GM20000 (cell line): ENCODE results near the gene MAST4.

Experiments used
- DNase-seq: peaks from one replicate; pipeline ENCODE4 v3.0.0; 2012; ENCODE audit warnings: low spot score
- TF ChIP-seq, protein P1 (sequence below): IDR thresholded peaks from 2 replicates; pipeline ENCODE4 v1.5.1; 2012; ENCODE audit warnings: mild to moderate bottlenecking, control low read depth; ENCODE audit errors: extremely low read depth, missing control alignments

MAST4 gene

DNA sequence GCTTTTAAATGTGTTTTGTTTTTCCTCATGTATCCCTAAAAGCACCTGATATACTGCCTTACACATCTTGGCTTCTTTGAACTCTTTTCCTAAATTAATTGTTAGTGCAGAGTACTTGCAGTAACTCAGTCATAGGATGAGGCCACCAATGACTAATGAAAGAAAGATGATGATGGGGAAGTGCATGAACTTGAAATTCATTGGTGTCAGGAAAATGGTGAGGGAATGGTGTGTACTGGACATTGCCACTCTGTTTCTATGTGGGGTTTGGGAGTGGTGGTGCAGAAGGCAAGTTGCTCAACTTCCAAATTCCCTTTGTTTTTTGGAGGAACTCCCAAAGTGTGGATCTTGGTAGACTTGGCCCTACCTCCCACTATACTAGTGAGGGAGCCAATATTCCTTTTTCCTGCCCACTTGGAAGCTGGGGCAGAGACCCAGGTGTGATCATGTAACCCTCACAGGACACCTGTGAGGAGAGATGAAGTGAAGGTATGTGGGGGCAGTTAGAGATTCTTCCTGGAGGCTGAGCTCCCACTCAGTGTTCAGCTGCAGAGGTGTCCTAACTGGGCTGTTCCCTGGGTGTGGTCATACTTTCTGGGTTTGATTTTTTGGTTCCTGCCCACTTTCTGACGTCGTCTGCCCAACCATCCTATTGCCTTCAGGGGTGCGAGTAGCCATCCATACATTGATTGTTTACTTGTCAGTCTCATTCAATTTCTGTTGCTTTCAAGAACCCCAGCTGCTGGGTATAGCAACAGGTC is 298.5 kb downstream of the MAST4 start:
- TF ChIP-seq, protein P1, sequence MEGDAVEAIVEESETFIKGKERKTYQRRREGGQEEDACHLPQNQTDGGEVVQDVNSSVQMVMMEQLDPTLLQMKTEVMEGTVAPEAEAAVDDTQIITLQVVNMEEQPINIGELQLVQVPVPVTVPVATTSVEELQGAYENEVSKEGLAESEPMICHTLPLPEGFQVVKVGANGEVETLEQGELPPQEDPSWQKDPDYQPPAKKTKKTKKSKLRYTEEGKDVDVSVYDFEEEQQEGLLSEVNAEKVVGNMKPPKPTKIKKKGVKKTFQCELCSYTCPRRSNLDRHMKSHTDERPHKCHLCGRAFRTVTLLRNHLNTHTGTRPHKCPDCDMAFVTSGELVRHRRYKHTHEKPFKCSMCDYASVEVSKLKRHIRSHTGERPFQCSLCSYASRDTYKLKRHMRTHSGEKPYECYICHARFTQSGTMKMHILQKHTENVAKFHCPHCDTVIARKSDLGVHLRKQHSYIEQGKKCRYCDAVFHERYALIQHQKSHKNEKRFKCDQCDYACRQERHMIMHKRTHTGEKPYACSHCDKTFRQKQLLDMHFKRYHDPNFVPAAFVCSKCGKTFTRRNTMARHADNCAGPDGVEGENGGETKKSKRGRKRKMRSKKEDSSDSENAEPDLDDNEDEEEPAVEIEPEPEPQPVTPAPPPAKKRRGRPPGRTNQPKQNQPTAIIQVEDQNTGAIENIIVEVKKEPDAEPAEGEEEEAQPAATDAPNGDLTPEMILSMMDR, result no peak
- DNase-seq, result no peak

DNA sequence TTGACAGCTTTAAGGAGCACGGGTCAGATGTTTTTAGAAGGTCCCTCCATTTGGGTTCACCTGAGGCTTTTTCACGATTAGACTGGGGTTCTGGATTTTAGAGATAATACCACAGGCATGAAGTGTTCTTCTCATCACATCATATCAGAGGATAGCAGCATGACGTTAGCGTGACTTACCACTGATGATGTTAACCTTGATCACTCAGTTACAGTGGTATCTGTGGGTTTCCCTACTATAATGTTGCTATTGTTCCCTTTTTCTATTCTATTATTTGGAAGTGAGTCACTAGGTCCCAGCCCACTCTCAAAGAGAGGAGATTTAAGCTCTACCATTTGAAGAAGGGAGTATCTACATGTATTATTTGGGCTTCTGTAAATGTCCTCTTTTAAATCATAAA is 300.0 kb downstream of the MAST4 start:
- TF ChIP-seq, protein P1, result no peak
- DNase-seq, result no peak

DNA sequence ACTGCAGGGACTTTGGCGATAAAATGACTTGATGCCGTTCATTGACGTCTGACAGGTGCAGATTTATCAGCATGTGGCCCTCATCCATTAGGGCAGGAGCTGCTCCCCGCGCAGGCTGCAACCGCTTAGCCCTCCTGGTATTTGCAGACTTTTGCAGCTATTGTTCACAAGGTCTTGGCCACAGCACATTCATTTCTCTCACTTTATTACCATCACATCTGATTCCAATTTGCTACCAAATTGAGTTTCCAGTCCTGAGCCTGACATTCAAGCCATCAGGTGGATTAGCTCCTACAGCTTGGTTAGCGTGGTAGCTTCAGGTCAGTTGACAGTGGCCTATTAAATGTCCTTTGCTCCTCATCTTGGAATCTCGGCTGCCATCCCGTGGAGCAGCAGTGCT is 301.2 kb downstream of the MAST4 start:
- DNase-seq, result no peak
- TF ChIP-seq, protein P1, result no peak

DNA sequence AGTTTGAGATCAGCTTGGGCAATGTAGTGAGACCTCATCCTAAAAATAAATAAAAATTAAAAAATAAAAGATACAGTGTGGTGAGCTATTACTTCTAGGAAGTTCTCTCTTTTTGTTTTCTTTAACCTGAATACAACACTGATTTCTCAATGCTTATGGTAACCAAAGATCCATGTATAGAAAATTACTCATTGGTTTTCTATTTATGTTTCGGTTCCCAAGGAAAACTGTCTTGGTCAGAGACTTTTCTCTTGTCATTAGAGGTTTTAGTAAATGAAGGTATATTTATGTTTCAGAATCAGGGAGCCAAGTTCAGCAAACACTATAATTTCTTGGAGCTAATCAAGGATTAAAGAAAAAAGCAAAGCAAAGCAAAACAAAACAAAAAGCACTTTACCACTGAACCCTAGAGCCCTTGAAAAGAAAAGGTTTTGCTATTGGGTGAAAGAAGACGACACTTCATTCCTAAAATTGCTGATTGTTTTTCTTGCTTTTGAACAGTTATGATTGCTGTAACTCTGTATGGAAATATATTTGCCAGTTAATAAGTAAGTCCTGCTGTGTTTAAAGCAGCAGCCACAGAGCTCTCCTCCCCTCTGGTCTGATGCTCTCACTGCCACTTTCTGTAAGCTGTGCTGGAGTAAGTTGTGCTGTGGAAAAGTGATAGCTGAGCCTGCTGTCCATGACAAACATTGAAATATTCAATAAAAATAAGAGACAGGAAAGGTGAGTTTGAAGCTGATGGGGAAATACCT is 302.2 kb downstream of the MAST4 start:
- DNase-seq, result no peak
- TF ChIP-seq, protein P1, result no peak

DNA sequence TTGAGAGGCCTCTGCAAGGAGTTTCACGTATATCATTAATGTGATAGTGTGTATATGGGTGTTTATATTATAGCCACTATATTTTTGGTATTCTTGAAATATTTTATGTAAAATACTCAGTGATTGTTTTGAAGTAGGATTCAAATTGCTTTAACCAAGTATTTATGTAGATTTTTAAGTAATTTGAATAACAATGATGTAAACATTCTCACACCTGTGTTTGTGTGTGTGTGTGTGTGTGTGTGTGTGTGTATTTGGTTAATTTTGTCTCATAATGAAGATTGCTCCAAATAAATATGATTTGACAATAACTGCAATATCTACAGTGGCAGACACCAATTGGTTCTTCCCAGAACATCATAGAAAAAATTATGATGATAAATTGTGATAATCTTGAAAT is 307.0 kb downstream of the MAST4 start:
- DNase-seq, result no peak
- TF ChIP-seq, protein P1, result no peak

DNA sequence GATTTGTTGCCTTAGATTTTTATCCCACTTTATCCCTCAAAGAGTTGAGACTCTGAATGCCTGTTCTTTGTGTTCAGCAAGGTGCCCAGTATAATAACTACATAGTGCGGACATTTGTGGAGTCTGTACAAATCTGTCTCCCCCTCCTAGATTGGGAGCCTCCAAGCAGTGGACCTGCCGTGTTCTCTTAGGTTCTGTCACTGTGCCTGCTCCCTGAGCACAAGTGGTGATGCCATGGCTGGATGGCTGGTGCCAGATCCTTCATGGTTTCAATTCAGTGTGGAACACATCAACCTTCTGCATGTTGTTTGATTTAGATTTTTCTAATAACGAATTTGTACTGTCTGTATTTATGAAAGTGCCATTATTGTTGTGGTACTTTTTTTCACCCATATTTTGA is 307.5 kb downstream of the MAST4 start:
- no peak for DNase-seq
- TF ChIP-seq, protein P1, result no peak

DNA sequence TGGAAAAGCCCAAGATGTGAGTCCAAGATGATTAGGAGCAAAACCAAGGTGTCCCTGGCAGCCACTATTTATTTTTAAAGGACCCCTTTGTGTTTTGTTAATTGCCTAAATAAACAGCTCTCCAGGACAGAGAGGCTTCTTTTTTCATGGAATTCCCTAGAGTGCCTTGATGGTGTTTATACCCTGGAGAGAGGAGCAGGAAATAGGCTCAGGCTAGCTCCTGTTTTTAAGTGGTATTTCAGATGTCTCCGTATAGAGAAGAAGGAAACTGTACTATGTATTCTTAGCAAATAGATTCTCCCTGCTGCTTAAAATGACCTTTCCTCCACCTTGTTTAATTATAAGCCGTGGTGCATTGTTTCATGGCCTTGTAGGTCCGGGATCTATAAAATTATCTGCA is 308.0 kb downstream of the MAST4 start:
- no peak for DNase-seq

More for the DNA sequence above, 308.0 kb downstream of the MAST4 start:
- TF ChIP-seq, protein P1, result no peak
